ENCODE measurements around the gene PEX11B.
"Not testable (repeated sequence)": the region's sequence is repeated elsewhere in the genome, so short reads cannot be mapped to it uniquely, and the experiment has no call there.

The PEX11B gene

DNA sequence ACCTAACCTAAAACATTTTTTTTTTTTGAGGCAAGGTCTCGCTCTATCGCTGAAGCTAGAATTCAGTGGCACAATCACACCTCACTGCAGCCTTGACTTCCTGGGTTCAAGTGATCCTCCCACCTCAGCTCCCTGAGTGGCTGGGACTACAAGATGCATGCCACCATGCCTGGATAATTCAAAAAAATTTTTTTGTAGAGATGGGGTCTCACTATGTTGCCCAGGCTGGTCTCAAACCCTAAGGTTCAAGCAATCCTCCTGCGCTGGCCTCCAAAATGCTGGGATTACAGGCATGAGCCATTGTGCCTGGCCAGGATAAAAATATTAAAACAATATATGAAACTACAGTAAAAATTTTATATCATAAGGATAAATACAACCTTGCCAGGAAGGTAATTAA, 34.4 kb upstream of the PEX11B start:
- DNase-seq (ENCODE audit: low spot score), result no peak

DNA sequence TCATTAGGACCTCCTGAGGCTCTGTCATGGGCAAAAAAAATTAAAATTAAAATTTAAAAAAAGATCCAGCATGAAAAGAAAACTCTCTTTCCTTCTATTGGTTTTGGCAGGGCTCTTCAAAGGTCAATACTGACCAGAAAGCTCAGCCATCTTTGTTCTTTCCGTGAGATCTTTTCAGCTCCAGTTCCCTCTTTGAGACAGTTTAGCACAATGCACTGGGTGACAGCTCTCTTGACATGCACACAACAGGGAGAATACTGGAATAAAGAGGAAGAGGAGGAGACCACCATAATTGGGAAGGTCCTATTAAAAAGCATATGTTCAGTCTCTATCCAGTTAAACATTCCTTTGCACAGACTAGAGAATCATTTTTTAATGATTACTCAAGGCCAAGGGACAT, 33.0 kb upstream of the PEX11B start:
- no peak for DNase-seq (ENCODE audit: low spot score)

GRCh38 chr1:145949219-145949618, 30.7 kb upstream of the PEX11B start:
- no peak for DNase-seq (ENCODE audit: low spot score)

- no peak for DNase-seq (ENCODE audit: low spot score)
Observed at GRCh38 chr1:145947551-145947950, 29.0 kb upstream of the PEX11B start.

- no peak for DNase-seq (ENCODE audit: low spot score)
Observed at GRCh38 chr1:145946477-145946986, 28.0 kb upstream of the PEX11B start.

GRCh38 chr1:145944532-145944931, 26.0 kb upstream of the PEX11B start:
- no peak for DNase-seq (ENCODE audit: low spot score)

- no peak for DNase-seq (ENCODE audit: low spot score)
Observed at GRCh38 chr1:145942871-145943270, 24.4 kb upstream of the PEX11B start.

DNA sequence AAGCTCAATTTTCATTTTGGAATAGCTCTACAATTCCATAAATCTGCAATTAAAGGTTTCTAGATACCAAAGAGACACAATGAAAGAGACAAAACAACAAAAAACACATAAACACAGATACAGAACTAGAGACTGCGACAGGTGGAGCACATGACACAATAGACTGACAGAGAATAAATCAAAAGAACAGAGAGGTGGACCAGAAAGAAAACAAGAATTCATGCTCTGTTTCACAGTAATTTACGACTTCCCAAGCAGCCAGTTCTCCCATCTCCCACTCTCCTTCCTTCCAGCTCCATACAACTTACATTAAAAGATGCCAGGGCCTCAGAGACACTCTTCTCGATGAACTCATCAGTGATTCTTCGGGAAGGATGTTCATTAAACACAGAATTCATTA, 23.9 kb upstream of the PEX11B start:
- DNase-seq (ENCODE audit: low spot score), result no peak

DNA sequence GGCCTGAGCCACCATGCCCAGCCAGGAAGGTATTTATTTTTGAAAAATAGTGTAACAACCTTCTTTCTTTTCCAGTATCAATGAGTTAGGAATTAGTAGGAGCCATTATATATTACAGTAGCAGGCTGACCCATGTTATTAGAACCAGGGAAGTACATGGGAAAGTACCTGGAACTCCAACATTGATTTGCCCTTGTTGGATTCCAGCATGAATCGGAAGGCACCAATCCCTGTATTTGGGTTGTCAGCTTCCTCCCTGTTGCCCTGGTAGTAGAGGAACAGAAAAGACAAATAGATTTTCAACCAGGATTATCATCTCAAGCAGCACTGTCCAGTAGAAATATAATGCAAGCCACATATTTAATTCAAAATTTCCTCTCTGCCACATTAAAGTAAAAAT, 18.9 kb upstream of the PEX11B start:
- no peak for DNase-seq (ENCODE audit: low spot score)

GRCh38 chr1:145936247-145936646, 17.7 kb upstream of the PEX11B start:
- no peak for DNase-seq (ENCODE audit: low spot score)

- no peak for DNase-seq (ENCODE audit: low spot score)
Observed at GRCh38 chr1:145935708-145936107, 17.2 kb upstream of the PEX11B start.

DNA sequence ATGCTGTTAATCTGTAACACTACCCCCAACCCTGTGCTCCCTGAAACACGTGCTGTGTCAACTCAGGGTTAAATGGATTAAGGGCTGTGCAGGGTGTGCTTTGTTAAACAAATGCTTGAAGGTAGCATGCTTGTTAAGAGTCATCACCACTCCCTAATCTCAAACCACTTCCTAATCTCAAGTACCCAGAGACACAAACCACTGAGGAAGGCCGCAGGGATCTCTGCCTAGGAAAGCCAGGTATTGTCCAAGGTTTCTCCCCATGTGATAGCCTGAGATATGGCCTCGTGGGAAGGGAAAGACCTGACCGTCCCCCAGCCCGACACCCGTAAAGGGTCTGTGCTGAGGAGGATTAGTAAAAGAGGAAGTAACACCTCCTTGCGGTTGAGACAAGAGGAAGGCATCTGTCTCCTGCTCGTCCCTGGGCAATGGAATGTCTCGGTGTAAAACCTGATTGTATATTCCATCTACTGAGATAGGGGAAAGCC, 14.0 kb upstream of the PEX11B start:
- peak; percentile 50 for DNase-seq (ENCODE audit: low spot score)

- no peak for DNase-seq (ENCODE audit: low spot score)
Observed at GRCh38 chr1:145927916-145928643, 9.6 kb upstream of the PEX11B start.

- peak; percentile 98 for DNase-seq (ENCODE audit: low spot score)
Observed at GRCh38 chr1:145927063-145927886, 8.8 kb upstream of the PEX11B start, which contains the start of gene RBM8A. Gene RBM8A, minus strand, starts transcription at chr1:145927484. Its CDS starts 58 bp downstream, at chr1:145927426.

- DNase-seq (ENCODE audit: low spot score), result no peak
Observed at GRCh38 chr1:145926686-145927062, 8.2 kb upstream of the PEX11B start.

- DNase-seq (ENCODE audit: low spot score), result no peak
Observed at GRCh38 chr1:145922266-145922665, 3.7 kb upstream of the PEX11B start.

GRCh38 chr1:145920297-145920696, 1.8 kb upstream of the PEX11B start:
- not testable (repeated sequence) for DNase-seq (ENCODE audit: low spot score)

DNA sequence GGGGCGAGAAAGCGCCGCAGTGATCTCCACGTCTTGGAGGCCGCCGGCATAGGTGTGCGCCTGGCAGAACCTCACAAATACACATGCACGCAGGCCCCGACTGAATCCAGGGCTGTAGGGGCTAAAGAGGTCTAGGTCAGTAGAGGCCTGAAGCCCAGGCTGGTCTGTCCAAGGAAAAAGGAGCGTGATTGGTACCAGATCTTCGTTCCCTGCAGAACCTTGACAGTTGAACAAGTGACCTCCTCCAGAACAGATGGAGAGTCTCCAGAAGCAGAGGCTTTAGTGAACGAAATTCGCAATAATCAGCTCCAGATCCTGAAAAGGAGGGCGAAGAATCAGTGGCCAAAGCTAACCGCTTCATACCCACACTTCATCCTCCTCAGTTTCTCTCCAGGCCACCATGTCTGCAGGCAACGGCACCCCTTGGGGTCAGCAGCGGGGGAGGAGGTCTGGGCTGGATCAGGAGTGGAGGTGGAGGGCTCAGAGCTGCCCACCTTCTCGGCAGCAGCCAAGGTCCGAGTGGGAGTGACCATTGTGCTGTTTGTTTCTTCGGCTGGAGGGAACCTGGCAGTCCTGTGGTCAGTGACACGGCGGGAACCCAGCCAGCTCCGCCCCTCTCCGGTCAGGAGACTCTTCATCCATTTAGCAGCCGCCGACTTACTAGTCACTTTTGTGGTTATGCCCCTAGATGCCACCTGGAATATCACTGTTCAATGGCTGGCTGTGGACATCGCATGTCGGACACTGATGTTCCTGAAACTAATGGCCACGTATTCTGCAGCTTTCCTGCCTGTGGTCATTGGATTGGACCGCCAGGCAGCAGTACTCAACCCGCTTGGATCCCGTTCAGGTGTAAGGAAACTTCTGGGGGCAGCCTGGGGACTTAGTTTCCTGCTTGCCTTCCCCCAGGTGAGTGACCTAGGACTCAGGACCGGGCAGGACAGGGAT, 749 bp upstream of the PEX11B start:
- no peak for DNase-seq (ENCODE audit: low spot score)

- no peak for DNase-seq (ENCODE audit: low spot score)
Observed at GRCh38 chr1:145917595-145917994, 922 bp downstream of the PEX11B start.

DNA sequence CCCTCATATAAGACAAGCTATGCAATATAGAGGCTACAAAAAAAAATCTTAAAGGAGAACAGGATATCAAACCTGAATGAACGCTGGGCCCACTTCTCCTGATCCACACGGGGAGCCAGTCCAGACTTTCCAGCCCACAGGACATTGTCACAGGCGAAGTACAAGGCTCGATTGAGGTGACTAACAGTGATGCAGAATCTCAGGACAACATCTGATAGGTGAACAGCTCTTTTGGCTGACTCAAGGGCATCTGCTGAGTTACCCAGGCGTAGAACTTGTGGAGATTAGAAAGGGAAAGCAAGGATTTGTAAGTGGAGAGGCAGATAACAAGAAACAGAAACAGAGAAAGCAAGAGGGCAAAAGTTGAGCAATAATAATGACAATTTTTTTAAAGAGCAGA, 1.8 kb downstream of the PEX11B start:
- DNase-seq (ENCODE audit: low spot score), result no peak

DNA sequence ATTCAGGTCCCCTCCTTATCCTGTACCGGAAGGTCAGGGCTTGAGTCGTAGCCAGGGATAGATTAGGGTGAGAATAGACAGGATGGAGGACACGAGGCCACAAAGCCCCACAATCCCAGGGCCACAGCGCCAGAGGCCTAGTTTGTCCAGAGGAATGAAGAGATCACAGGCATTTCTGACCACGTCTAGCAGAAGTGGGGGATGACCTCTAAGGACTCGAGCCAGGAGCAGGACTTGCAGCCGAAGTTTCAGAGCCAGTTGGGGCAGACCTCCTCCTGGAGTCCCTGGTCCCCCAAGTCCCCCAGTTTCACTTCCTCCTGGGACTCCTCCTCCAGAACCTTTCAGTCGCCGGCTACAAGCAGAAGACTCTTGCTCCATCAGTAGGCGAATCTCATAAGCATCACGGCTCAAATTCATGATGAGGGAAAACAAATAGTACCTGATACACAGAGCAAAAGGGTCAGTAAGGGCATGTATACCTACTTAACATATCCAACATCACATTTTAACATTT, 6.3 kb downstream of the PEX11B start:
- no peak for DNase-seq (ENCODE audit: low spot score)

DNA sequence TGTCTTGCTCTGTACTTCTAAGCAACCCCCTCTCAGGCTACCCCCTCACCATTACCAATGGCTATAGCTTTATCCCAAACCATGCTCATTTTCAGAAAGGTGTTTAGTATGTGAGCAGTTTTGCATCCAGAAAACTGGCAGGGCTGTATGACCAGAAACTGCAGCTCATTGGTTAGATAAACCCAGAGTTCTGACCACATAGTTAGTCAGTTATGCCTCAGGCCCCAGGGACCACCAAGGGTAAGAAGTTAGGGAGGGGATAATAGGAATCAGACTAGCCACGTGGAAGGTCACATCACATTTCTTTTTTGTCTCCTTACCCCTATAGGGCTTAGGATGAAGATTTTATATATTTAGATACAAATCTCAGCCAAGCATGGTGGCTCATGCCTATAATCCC, 9.9 kb downstream of the PEX11B start:
- DNase-seq (ENCODE audit: low spot score), result no peak
